Measurements from ENCODE around the gene PARS2.

- TF ChIP-seq, protein P1, sequence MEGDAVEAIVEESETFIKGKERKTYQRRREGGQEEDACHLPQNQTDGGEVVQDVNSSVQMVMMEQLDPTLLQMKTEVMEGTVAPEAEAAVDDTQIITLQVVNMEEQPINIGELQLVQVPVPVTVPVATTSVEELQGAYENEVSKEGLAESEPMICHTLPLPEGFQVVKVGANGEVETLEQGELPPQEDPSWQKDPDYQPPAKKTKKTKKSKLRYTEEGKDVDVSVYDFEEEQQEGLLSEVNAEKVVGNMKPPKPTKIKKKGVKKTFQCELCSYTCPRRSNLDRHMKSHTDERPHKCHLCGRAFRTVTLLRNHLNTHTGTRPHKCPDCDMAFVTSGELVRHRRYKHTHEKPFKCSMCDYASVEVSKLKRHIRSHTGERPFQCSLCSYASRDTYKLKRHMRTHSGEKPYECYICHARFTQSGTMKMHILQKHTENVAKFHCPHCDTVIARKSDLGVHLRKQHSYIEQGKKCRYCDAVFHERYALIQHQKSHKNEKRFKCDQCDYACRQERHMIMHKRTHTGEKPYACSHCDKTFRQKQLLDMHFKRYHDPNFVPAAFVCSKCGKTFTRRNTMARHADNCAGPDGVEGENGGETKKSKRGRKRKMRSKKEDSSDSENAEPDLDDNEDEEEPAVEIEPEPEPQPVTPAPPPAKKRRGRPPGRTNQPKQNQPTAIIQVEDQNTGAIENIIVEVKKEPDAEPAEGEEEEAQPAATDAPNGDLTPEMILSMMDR (IDR thresholded peaks at IDR 0.05) = no peak
- no peak for TF ChIP-seq POLR2A (IDR thresholded peaks at IDR 0.05)
Observed at GRCh38 chr1:54774820-54775498, 10.6 kb upstream of the PARS2 start.
